ENCODE data around the gene RNF215. TPM values are rescaled to one million over a fixed set of nuclear protein-coding genes. Genes with fewer than 3 reads are reported as not detected.

The RNF215 gene
- total RNA-seq, 2 donors from 2014 or later: 10.7 to 18.4 TPM

- peaks cover 13% of the 10 kb centered on the region for H3K36me3 Mint-ChIP-seq (ENCODE audit: low read depth)
- no peak for ATAC-seq (replicated peaks)
- peak overlapping the region; percentile 6 for H3K27ac Mint-ChIP-seq
- no peaks in the 10 kb centered on the region for H3K27me3 Mint-ChIP-seq
- no peak overlapping the region for H3K4me3 Mint-ChIP-seq
- H3K4me1 Mint-ChIP-seq: peaks cover 13% of the 10 kb centered on the region
- no peaks in the 10 kb centered on the region for H3K9me3 Mint-ChIP-seq
These were observed 6.1 kb upstream of the RNF215 start for GRCh38 chr22:30393322-30393680.

GRCh38 chr22:30392661-30393321 is 5.6 kb upstream of the RNF215 start:
- Mint-ChIP-seq H3K27ac (peak overlapping the region; percentile 6), H3K36me3 (ENCODE audit: low read depth) (peaks cover 8% of the 10 kb centered on the region), H3K4me1 (peaks cover 8% of the 10 kb centered on the region), H3K4me3 (no peak overlapping the region), H3K9me3 (no peaks in the 10 kb centered on the region), H3K27me3 (no peaks in the 10 kb centered on the region)
- ATAC-seq (replicated peaks): no peak

DNA sequence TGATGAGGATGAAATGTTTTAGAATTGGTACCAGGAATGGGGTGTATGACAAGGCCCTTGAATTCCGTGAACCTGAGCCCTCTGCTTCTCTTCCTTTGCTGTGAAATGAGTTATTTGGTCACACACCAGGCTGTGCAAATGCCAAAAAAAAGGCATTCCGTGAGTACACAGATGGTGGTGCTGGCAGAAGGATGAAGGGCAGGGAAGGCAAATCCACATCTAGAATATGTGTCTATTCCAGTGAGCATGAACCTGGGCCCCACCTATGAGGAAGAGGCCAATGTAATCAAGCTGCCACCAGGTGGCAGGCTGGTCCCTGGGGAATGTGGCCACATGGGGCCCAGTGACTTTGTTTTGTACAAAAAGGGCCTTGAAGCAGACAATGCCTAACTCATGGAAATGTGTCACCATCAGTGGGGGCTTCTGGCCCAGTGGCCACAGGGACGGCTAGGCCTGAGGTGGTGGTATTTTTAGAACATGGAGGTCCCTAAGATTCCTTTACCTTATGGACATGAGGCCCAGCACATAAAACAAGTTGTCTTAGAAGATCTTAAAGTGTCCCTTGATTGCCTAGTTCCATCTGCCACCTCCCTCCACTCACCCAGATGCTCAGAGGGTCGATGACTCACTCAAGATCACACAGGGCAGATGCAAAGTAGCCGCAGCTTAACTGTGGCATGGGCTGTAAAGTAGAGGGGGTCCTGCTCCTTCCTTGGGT is 3.9 kb upstream of the RNF215 start:
- Mint-ChIP-seq H3K4me3 (peak overlapping the region; percentile 11), H3K27ac (peak overlapping the region; percentile 82)

DNA sequence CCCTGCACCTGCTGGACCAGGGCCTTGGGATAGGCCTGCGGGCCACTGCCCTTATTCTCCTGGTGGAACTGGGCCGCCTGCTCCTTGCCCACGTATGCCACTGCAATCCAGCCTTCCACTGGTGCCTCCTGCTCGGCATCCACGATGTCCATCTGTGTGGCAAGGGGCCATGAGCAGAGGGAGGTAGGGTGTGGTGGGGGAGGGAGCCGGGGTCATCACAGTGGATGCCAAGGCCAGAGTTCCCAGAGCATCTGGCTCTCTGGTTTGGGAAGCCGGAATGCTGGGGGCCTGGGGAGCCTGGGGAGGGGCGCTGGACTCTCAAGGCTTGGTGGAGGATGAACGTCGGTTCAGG is 627 bp downstream of the RNF215 start:
- Mint-ChIP-seq H3K4me1 (peaks cover 11% of the 10 kb centered on the region), H3K27ac (no peak overlapping the region), H3K36me3 (ENCODE audit: low read depth) (no peaks in the 10 kb centered on the region), H3K4me3 (peak overlapping the region; percentile 69), H3K27me3 (peaks cover 3% of the 10 kb centered on the region), H3K9me3 (no peaks in the 10 kb centered on the region)
- no peak for ATAC-seq (replicated peaks)

More for the DNA sequence above, 3.9 kb upstream of the RNF215 start:
- H3K27me3 Mint-ChIP-seq: peaks cover 3% of the 10 kb centered on the region
- no peaks in the 10 kb centered on the region for H3K36me3 Mint-ChIP-seq (ENCODE audit: low read depth)
- no peaks in the 10 kb centered on the region for H3K9me3 Mint-ChIP-seq
- H3K4me1 Mint-ChIP-seq: peaks cover 13% of the 10 kb centered on the region
- peak; percentile 72 for ATAC-seq (replicated peaks)

GRCh38 chr22:30385942-30386341 is 1.3 kb downstream of the RNF215 start:
- H3K4me3 Mint-ChIP-seq: peak overlapping the region; percentile 69
- ATAC-seq (replicated peaks): no peak
- H3K27ac Mint-ChIP-seq: no peak overlapping the region
- H3K36me3 Mint-ChIP-seq (ENCODE audit: low read depth): no peaks in the 10 kb centered on the region
- H3K27me3 Mint-ChIP-seq: peaks cover 3% of the 10 kb centered on the region
- peaks cover 5% of the 10 kb centered on the region for H3K4me1 Mint-ChIP-seq
- no peaks in the 10 kb centered on the region for H3K9me3 Mint-ChIP-seq

GRCh38 chr22:30383061-30383460 is 4.2 kb downstream of the RNF215 start:
- Mint-ChIP-seq H3K9me3 (no peaks in the 10 kb centered on the region), H3K4me1 (peaks cover 5% of the 10 kb centered on the region), H3K4me3 (no peak overlapping the region), H3K27ac (no peak overlapping the region), H3K27me3 (peaks cover 3% of the 10 kb centered on the region), H3K36me3 (ENCODE audit: low read depth) (no peaks in the 10 kb centered on the region)
- ATAC-seq (replicated peaks): no peak

DNA sequence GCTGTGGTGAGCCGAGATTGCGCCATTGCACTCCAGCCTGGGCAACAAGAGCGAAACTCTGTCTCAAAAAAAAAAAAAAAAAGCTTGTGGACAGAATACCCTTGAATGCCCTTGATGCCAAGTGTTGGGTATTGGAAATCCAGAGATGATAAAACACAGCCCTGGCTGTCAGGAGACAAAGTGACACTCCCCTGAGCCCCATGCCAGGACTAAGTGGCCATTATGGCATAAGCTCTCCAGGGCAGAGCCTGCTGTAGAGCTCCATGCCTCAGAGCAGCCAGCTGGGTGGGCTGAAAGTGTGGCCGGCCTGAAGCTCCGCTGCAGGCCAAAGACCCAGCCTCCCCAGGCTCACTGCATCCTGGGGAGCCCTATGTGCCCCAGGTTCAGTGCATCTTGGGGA is 4.9 kb downstream of the RNF215 start:
- ATAC-seq (replicated peaks): no peak
- Mint-ChIP-seq H3K4me1 (peaks cover 2% of the 10 kb centered on the region), H3K27ac (no peak overlapping the region), H3K27me3 (no peaks in the 10 kb centered on the region), H3K9me3 (no peaks in the 10 kb centered on the region), H3K4me3 (no peak overlapping the region), H3K36me3 (ENCODE audit: low read depth) (no peaks in the 10 kb centered on the region)

- Mint-ChIP-seq H3K27ac (no peak overlapping the region), H3K27me3 (no peaks in the 10 kb centered on the region), H3K4me3 (no peak overlapping the region), H3K4me1 (no peaks in the 10 kb centered on the region), H3K9me3 (no peaks in the 10 kb centered on the region), H3K36me3 (ENCODE audit: low read depth) (no peaks in the 10 kb centered on the region)
- ATAC-seq (replicated peaks): peak; percentile 24
These were observed 5.9 kb downstream of the RNF215 start for GRCh38 chr22:30381264-30381663.

DNA sequence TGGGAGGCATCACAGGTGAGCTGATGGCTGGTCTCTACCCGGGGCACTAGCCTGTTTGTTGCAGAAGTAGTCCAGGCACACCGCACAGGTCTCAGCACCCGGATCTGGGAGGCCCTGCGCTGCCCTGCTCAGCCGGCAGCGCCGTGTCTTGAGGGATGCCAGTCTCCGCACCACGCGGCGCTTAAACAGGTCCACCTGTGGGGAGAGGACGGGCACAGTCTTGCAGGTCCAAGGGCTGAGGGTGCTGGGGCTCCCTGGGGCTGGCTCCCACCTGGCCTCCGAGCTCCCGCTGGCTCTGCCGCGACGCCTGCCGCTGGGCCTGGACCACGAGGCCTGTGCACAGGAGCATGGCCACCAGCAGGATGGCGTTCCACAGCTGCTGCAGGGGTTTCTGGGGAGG is 7.2 kb downstream of the RNF215 start:
- Mint-ChIP-seq H3K27ac (no peak overlapping the region), H3K9me3 (no peaks in the 10 kb centered on the region), H3K4me1 (no peaks in the 10 kb centered on the region), H3K36me3 (ENCODE audit: low read depth) (no peaks in the 10 kb centered on the region), H3K4me3 (no peak overlapping the region), H3K27me3 (no peaks in the 10 kb centered on the region)
- ATAC-seq (replicated peaks): no peak

- Mint-ChIP-seq H3K9me3 (no peaks in the 10 kb centered on the region), H3K36me3 (ENCODE audit: low read depth) (no peaks in the 10 kb centered on the region), H3K4me3 (no peak overlapping the region), H3K27ac (no peak overlapping the region), H3K27me3 (no peaks in the 10 kb centered on the region), H3K4me1 (no peaks in the 10 kb centered on the region)
- ATAC-seq (replicated peaks): no peak
These were observed 11.8 kb downstream of the RNF215 start for GRCh38 chr22:30375312-30375849.

DNA sequence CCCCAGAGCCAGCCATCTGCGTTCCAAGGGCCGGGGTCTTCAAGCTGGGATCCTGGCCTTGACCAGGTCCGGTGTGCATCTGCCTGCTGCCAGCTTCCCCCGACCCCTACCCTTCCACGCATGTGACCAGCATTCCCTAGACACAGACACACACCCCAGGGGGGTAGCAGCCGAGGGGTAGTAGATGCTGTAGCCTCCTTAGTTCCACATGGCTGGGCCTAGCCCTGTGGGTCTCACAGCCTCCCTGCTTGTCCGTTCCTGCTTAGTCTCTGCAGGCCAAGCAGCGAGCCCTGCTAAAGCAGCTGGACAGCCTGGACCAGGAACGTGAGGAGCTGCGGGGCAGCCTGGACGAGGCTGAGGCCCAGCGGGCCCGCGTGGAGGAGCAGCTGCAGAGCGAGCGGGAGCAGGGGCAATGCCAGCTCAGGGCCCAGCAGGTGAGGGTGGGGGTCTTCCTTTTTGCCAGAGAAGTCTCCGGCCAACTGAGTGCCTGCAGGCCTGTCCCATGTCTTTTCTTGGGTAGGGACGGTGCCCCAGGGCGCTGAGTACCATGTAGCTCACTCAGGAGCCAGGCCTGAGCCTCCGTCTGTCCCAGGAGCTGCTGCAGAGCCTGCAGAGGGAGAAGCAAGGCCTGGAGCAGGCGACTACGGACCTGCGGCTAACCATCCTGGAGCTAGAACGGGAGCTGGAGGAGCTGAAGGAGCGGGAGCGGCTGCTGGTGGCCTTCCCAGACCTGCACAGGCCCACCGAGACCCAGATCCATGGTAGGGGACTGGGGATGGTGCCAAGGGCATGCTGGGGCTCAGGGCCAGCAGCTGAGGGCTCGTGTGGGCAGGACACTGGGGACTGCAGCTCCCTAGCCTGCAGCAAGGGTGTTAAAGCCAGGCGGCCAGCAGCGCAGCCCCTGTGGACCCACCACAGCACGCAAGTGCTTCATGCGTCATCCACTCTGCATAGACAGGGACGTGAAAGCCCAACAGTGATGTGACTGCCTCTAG is 13.6 kb downstream of the RNF215 start:
- H3K36me3 Mint-ChIP-seq (ENCODE audit: low read depth): no peaks in the 10 kb centered on the region
- no peak overlapping the region for H3K4me3 Mint-ChIP-seq
- H3K9me3 Mint-ChIP-seq: no peaks in the 10 kb centered on the region
- no peaks in the 10 kb centered on the region for H3K27me3 Mint-ChIP-seq
- no peak for ATAC-seq (replicated peaks)
- H3K27ac Mint-ChIP-seq: no peak overlapping the region
- no peaks in the 10 kb centered on the region for H3K4me1 Mint-ChIP-seq

- Mint-ChIP-seq H3K27me3 (no peaks in the 10 kb centered on the region), H3K9me3 (no peaks in the 10 kb centered on the region), H3K27ac (no peak overlapping the region), H3K4me3 (no peak overlapping the region), H3K4me1 (no peaks in the 10 kb centered on the region), H3K36me3 (ENCODE audit: low read depth) (no peaks in the 10 kb centered on the region)
- ATAC-seq (replicated peaks): no peak
These were observed 14.3 kb downstream of the RNF215 start for GRCh38 chr22:30372915-30373314.

DNA sequence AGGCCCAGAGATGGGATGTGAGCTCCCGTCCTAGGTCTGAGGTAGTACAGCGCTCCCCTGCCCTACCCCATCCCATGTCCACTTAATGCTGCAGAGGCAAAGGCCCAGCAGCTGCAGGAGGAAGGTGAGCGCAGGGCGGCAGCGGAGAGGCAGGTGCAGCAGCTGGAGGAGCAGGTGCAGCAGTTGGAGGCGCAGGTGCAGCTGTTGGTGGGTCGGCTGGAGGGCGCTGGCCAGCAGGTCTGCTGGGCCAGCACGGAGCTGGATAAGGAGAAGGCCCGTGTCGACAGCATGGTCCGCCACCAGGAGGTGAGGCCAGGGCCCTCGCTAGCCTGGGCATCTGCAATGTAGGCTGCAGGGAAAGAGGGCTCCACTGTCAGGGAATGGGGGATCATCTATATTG is 15.2 kb downstream of the RNF215 start:
- no peak for ATAC-seq (replicated peaks)
- Mint-ChIP-seq H3K36me3 (ENCODE audit: low read depth) (no peaks in the 10 kb centered on the region), H3K9me3 (no peaks in the 10 kb centered on the region), H3K4me1 (no peaks in the 10 kb centered on the region), H3K27me3 (no peaks in the 10 kb centered on the region), H3K27ac (peak overlapping the region; percentile 19), H3K4me3 (no peak overlapping the region)

GRCh38 chr22:30371321-30371720 is 15.9 kb downstream of the RNF215 start:
- Mint-ChIP-seq H3K27ac (no peak overlapping the region), H3K4me1 (no peaks in the 10 kb centered on the region)

More at GRCh38 chr22:30371321-30371720, 15.9 kb downstream of the RNF215 start:
- Mint-ChIP-seq H3K9me3 (no peaks in the 10 kb centered on the region), H3K36me3 (ENCODE audit: low read depth) (no peaks in the 10 kb centered on the region), H3K27me3 (no peaks in the 10 kb centered on the region), H3K4me3 (no peak overlapping the region)
- ATAC-seq (replicated peaks): no peak
